ENCODE data around the gene C20orf173. TPM values are rescaled to one million over a fixed set of nuclear protein-coding genes. Genes with fewer than 3 reads are reported as not detected.

C20orf173 gene
- total and polyA plus RNA-seq, 2 of the 13 experiments (the other 11 are each of a cell fraction or from before 2014, with no cell fraction given), result not detected

- TF ChIP-seq ZNF687 (CRISPR knock-in tag; IDR thresholded peaks at IDR 0.05) (peak; percentile 81), SRSF1 (optimal IDR thresholded peaks at IDR 0.05; ENCODE audit: low read depth, low read length) (no peak), STAG1 (CRISPR knock-in tag; IDR thresholded peaks at IDR 0.05) (peak; percentile 66), SMAD1 (CRISPR knock-in tag; IDR thresholded peaks at IDR 0.05; ENCODE audit: borderline replicate concordance, low read depth) (0 out of 2 replicates have a peak, but pooled peaks have one; percentile 66), TBX2 (CRISPR knock-in tag; IDR thresholded peaks at IDR 0.05; ENCODE audit: borderline replicate concordance) (0 out of 2 replicates have a peak, but pooled peaks have one; percentile 27), E2F2 (CRISPR knock-in tag; IDR thresholded peaks at IDR 0.05; ENCODE audit: borderline replicate concordance) (no peak), PHF8 (CRISPR knock-in tag; IDR thresholded peaks at IDR 0.05) (0 out of 2 replicates have a peak, but pooled peaks have one; percentile 42), ZNF446 (CRISPR knock-in tag; IDR thresholded peaks at IDR 0.05) (peak; percentile 73; the same call in 1 of the 2 replicates), MZF1 (CRISPR knock-in tag; IDR thresholded peaks at IDR 0.05; ENCODE audit: borderline replicate concordance) (no peak), PAXIP1 (CRISPR knock-in tag; conservative IDR thresholded peaks at IDR 0.05) (peak; percentile 69), REPIN1 (CRISPR knock-in tag; IDR thresholded peaks at IDR 0.05; ENCODE audit: borderline replicate concordance, low read depth) (peak; percentile 83), ELF1 (CRISPR knock-in tag; IDR thresholded peaks at IDR 0.05) (peak; percentile 44), ZNF891 (CRISPR knock-in tag; IDR thresholded peaks at IDR 0.05) (peak; percentile 84), ZNF747 (CRISPR knock-in tag; IDR thresholded peaks at IDR 0.05; ENCODE audit: borderline replicate concordance) (no peak), DZIP1 (CRISPR knock-in tag; IDR thresholded peaks at IDR 0.05) (0 out of 2 replicates have a peak, but pooled peaks have one; percentile 50), ELF3 (CRISPR knock-in tag; IDR thresholded peaks at IDR 0.05) (no peak), ATAD3A (CRISPR knock-in tag; IDR thresholded peaks at IDR 0.05) (0 out of 2 replicates have a peak, but pooled peaks have one; percentile 38)
Observed at GRCh38 chr20:35478804-35479472, 50.5 kb downstream of the C20orf173 start (continued).
